ENCODE measurements around the gene STRADA.

- TF ChIP-seq, protein P1, sequence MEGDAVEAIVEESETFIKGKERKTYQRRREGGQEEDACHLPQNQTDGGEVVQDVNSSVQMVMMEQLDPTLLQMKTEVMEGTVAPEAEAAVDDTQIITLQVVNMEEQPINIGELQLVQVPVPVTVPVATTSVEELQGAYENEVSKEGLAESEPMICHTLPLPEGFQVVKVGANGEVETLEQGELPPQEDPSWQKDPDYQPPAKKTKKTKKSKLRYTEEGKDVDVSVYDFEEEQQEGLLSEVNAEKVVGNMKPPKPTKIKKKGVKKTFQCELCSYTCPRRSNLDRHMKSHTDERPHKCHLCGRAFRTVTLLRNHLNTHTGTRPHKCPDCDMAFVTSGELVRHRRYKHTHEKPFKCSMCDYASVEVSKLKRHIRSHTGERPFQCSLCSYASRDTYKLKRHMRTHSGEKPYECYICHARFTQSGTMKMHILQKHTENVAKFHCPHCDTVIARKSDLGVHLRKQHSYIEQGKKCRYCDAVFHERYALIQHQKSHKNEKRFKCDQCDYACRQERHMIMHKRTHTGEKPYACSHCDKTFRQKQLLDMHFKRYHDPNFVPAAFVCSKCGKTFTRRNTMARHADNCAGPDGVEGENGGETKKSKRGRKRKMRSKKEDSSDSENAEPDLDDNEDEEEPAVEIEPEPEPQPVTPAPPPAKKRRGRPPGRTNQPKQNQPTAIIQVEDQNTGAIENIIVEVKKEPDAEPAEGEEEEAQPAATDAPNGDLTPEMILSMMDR (IDR thresholded peaks at IDR 0.05; ENCODE audit: control extremely low read depth in 1 of 3, insufficient read depth in 1 of 3, low read depth in 1 of 3, low read length in 3 of 3), result no peak
- no peak for TF ChIP-seq GABPA (IDR thresholded peaks at IDR 0.05; ENCODE audit: borderline replicate concordance, insufficient read depth, low read length)
- no peak for TF ChIP-seq JUND (IDR thresholded peaks at IDR 0.05; ENCODE audit: low read length)
Measured at GRCh38 chr17:63665527-63666214, 75.9 kb downstream of the STRADA start.

Data from H1 (cell line).